GM19240 (cell line): ENCODE results near the gene AKAP3.

Source experiments
- DNase-seq: peaks from one replicate; pipeline ENCODE4 v3.0.0; 2011; ENCODE audit warnings: low spot score; ENCODE audit not compliant: insufficient read length

The AKAP3 gene

GRCh38 chr12:4648501-4649357 is at the start of gene AKAP3, which contains the start of gene NDUFA9:
Gene AKAP3 (minus strand): TSS chr12:4649051. CDS start chr12:4638196, 10,855 bp downstream.
Gene NDUFA9 (plus strand): TSS chr12:4649114. CDS start chr12:4649127, 13 bp downstream.
- DNase-seq, result peak; percentile 64

- no peak for DNase-seq
Observed at GRCh38 chr12:4690760-4691159, 41.9 kb upstream of the AKAP3 start.

GRCh38 chr12:4685317-4685716 is 36.5 kb upstream of the AKAP3 start:
- DNase-seq, result no peak

- DNase-seq, result no peak
Observed at GRCh38 chr12:4681732-4682131, 32.9 kb upstream of the AKAP3 start.

GRCh38 chr12:4679711-4680110 is 30.9 kb upstream of the AKAP3 start:
- DNase-seq, result no peak

GRCh38 chr12:4665236-4665635 is 16.4 kb upstream of the AKAP3 start:
- no peak for DNase-seq

GRCh38 chr12:4663971-4664505 is 15.2 kb upstream of the AKAP3 start:
- DNase-seq, result no peak

- no peak for DNase-seq
Observed at GRCh38 chr12:4653691-4654090, 4.8 kb upstream of the AKAP3 start.

GRCh38 chr12:4653257-4653656 is 4.4 kb upstream of the AKAP3 start:
- DNase-seq, result no peak

- no peak for DNase-seq
Observed at GRCh38 chr12:4649358-4649661, 459 bp upstream of the AKAP3 start.

- DNase-seq, result no peak
Observed at GRCh38 chr12:4648104-4648500, 749 bp downstream of the AKAP3 start.

- DNase-seq, result no peak
Observed at GRCh38 chr12:4645023-4645422, 3.8 kb downstream of the AKAP3 start.

GRCh38 chr12:4643747-4644146 is 5.1 kb downstream of the AKAP3 start:
- DNase-seq, result no peak

- no peak for DNase-seq
Observed at GRCh38 chr12:4630262-4630661, 18.6 kb downstream of the AKAP3 start.

GRCh38 chr12:4628406-4628805 is 20.4 kb downstream of the AKAP3 start:
- no peak for DNase-seq

GRCh38 chr12:4626543-4626942 is 22.3 kb downstream of the AKAP3 start:
- DNase-seq, result no peak

- DNase-seq, result no peak
Observed at GRCh38 chr12:4621511-4621910, 27.3 kb downstream of the AKAP3 start.

GRCh38 chr12:4615667-4616066 is 33.2 kb downstream of the AKAP3 start:
- no peak for DNase-seq

GRCh38 chr12:4610481-4610880 is 38.4 kb downstream of the AKAP3 start:
- no peak for DNase-seq

GRCh38 chr12:4609071-4609470 is 39.8 kb downstream of the AKAP3 start:
- no peak for DNase-seq

- DNase-seq, result no peak
Observed at GRCh38 chr12:4607056-4607455, 41.8 kb downstream of the AKAP3 start.

- peak; percentile 77 for DNase-seq
Observed at GRCh38 chr12:4604684-4605193, 44.1 kb downstream of the AKAP3 start.

- DNase-seq, result no peak
Observed at GRCh38 chr12:4603946-4604345, 44.9 kb downstream of the AKAP3 start.
